ENCODE measurements around the gene RGS6. TPM values are rescaled to one million over a fixed set of nuclear protein-coding genes. Genes with fewer than 3 reads are reported as not detected.

RGS6 gene
- total RNA-seq, 6 donors from 2014 or later, result 0.83 to 12.9 (median 2.2) TPM; not detected in 1

- no peaks in the 10 kb centered on the region for H3K27me3 ChIP-seq
- H3K4me1 ChIP-seq, result no peaks in the 10 kb centered on the region
- H3K27ac ChIP-seq, result no peak overlapping the region
- no peak overlapping the region for H3K4me3 ChIP-seq
- H3K36me3 ChIP-seq, result no peaks in the 10 kb centered on the region
- peaks cover 0 to 10% (median 0%) of the 10 kb centered on the region in 4 donors for H3K9me3 ChIP-seq
- DNase-seq (no peak), ATAC-seq (ENCODE audit: low FRiP score in 2 of 2) (no peak)
- WGBS, 2 donors, result 55 to 79% methylated on average over 7 of the region's 7 CpGs
- TF ChIP-seq CTCF (IDR thresholded peaks at IDR 0.05), result no peak
- TF ChIP-seq POLR2AphosphoS5 (IDR thresholded peaks at IDR 0.05), result no peak
- TF ChIP-seq EP300 (IDR thresholded peaks at IDR 0.05), result no peak
- TF ChIP-seq POLR2A (IDR thresholded peaks at IDR 0.05), result no peak
Observed at GRCh38 chr14:72416892-72417291, 484.7 kb downstream of the RGS6 start.

- H3K4me1 ChIP-seq, result no peaks in the 10 kb centered on the region
- ATAC-seq (ENCODE audit: low FRiP score in 2 of 2), result no peak
- WGBS, 2 donors, result 90 to 95% methylated on average over 3 of the region's 3 CpGs
- H3K27ac ChIP-seq, result no peak overlapping the region
- no peak for TF ChIP-seq POLR2A (IDR thresholded peaks at IDR 0.05)
- no peaks in the 10 kb centered on the region for H3K27me3 ChIP-seq
- no peak for DNase-seq
- H3K9me3 ChIP-seq, result peaks cover 0 to 10% (median 0%) of the 10 kb centered on the region in 4 donors
- no peak overlapping the region for H3K4me3 ChIP-seq
- H3K36me3 ChIP-seq, result no peaks in the 10 kb centered on the region
Observed at GRCh38 chr14:72418806-72419205, 486.6 kb downstream of the RGS6 start.

GRCh38 chr14:72419226-72419775, 487.1 kb downstream of the RGS6 start:
- Histone ChIP-seq H3K4me1 (no peaks in the 10 kb centered on the region), H3K4me3 (no peak overlapping the region), H3K27ac (no peak overlapping the region), H3K36me3 (no peaks in the 10 kb centered on the region), H3K27me3 (no peaks in the 10 kb centered on the region), H3K9me3 (peaks cover 0 to 10% (median 0%) of the 10 kb centered on the region in 4 donors)
- no peak for DNase-seq
- 78 to 85% methylated on average over 6 of the region's 6 CpGs for WGBS, 2 donors
- ATAC-seq (ENCODE audit: low FRiP score in 2 of 2), result no peak
- TF ChIP-seq EP300 (IDR thresholded peaks at IDR 0.05), result no peak
- TF ChIP-seq POLR2AphosphoS5 (IDR thresholded peaks at IDR 0.05), result no peak
- no peak for TF ChIP-seq POLR2A (IDR thresholded peaks at IDR 0.05)
- TF ChIP-seq CTCF (IDR thresholded peaks at IDR 0.05), result no peak

- Histone ChIP-seq H3K4me1 (no peaks in the 10 kb centered on the region), H3K27me3 (no peaks in the 10 kb centered on the region), H3K9me3 (no peaks in the 10 kb centered on the region), H3K36me3 (no peaks in the 10 kb centered on the region), H3K27ac (no peak overlapping the region), H3K4me3 (no peak overlapping the region)
- ATAC-seq (ENCODE audit: low FRiP score in 2 of 2) (no peak), DNase-seq (peak in 1 of 2 donors; percentile 47)
- 32 to 34% methylated on average over 17 of the region's 17 CpGs for WGBS, 2 donors
- TF ChIP-seq EP300 (IDR thresholded peaks at IDR 0.05), result no peak
- TF ChIP-seq POLR2AphosphoS5 (IDR thresholded peaks at IDR 0.05), result no peak
- TF ChIP-seq POLR2A (IDR thresholded peaks at IDR 0.05), result no peak
- TF ChIP-seq CTCF (IDR thresholded peaks at IDR 0.05), result peak; percentile 55 to 80 (median 75)
Observed at GRCh38 chr14:72420749-72421474, 488.7 kb downstream of the RGS6 start.

- no peak for DNase-seq
- H3K27me3 ChIP-seq, result no peaks in the 10 kb centered on the region
- 96 to 100% methylated on average over 1 of the region's 1 CpG for WGBS, 2 donors
- no peak overlapping the region for H3K4me3 ChIP-seq
- H3K4me1 ChIP-seq, result no peaks in the 10 kb centered on the region
- no peak for TF ChIP-seq CTCF (IDR thresholded peaks at IDR 0.05)
- TF ChIP-seq POLR2A (IDR thresholded peaks at IDR 0.05), result no peak
- no peak for TF ChIP-seq POLR2AphosphoS5 (IDR thresholded peaks at IDR 0.05)
- no peak for TF ChIP-seq EP300 (IDR thresholded peaks at IDR 0.05)
- H3K27ac ChIP-seq, result no peak overlapping the region
- H3K9me3 ChIP-seq, result peaks cover 0 to 5% (median 0%) of the 10 kb centered on the region in 4 donors
- H3K36me3 ChIP-seq, result no peaks in the 10 kb centered on the region
- ATAC-seq (ENCODE audit: low FRiP score in 2 of 2), result no peak
Observed at GRCh38 chr14:72423957-72424356, 491.7 kb downstream of the RGS6 start.
